SK-N-SH treated with all-trans-retinoic acid at 6 μM for 48 hours (cell line): ENCODE measurements around the gene CAND2.
"Not testable (repeated sequence)": the region's sequence is repeated elsewhere in the genome, so short reads cannot be mapped to it uniquely, and the experiment has no call there.

Source experiments
- ATAC-seq: fragments of 200-7000 bp; cut with Tn5 transposase; 3 replicates; pipeline ENCODE4 v1.9.1; 2020; ENCODE audit warnings: mild to moderate bottlenecking, moderate library complexity
- ARNTL ChIP-seq: fragments of 450-650 bp; formaldehyde crosslinking; IDR thresholded peaks from 2 replicates; pipeline ENCODE4 v1.5.0; 2020; ENCODE audit warnings: low read depth, mild to moderate bottlenecking, moderate library complexity, borderline replicate concordance
- BACH2 ChIP-seq: fragments of 250-450 bp; sonication (Bioruptor Pico); IDR thresholded peaks from 2 replicates; pipeline ENCODE4 v1.9.0; 2021; ENCODE audit warnings: mild to moderate bottlenecking, borderline replicate concordance
- CREB5 ChIP-seq: fragments of 250-450 bp; sonication (Bioruptor Pico); IDR thresholded peaks from 2 replicates; pipeline ENCODE4 v1.5.1; 2020; ENCODE audit warnings: low read depth, mild to moderate bottlenecking, moderate library complexity
- CSDC2 ChIP-seq: fragments of 250-450 bp; sonication (Bioruptor Pico); IDR thresholded peaks from 2 replicates; pipeline ENCODE4 v1.5.0; 2020; ENCODE audit warnings: mild to moderate bottlenecking, moderate library complexity
- ESRRG ChIP-seq: fragments of 250-450 bp; sonication (Bioruptor Pico); IDR thresholded peaks from 2 replicates; pipeline ENCODE4 v1.6.1; 2021; ENCODE audit warnings: mild to moderate bottlenecking
- GLIS3 ChIP-seq: fragments of 250-450 bp; sonication (Bioruptor Pico); IDR thresholded peaks from 2 replicates; pipeline ENCODE4 v1.5.0; 2020; ENCODE audit warnings: mild to moderate bottlenecking, moderate library complexity
- ISL1 ChIP-seq: fragments of 250-450 bp; sonication (Bioruptor Pico); IDR thresholded peaks from 2 replicates; pipeline ENCODE4 v2.1.2; 2022; ENCODE audit warnings: mild to moderate bottlenecking, moderate library complexity
- POU6F1 ChIP-seq: fragments of 250-450 bp; sonication (Bioruptor Pico); IDR thresholded peaks from 2 replicates; pipeline ENCODE4 v1.8.0; 2021; ENCODE audit warnings: low read depth, mild to moderate bottlenecking, moderate library complexity, borderline replicate concordance
- RARB ChIP-seq: fragments of 250-450 bp; sonication (Bioruptor Pico); IDR thresholded peaks from 2 replicates; pipeline ENCODE4 v1.8.0; 2021; ENCODE audit warnings: mild to moderate bottlenecking, moderate library complexity
- SNAI2 ChIP-seq: fragments of 250-450 bp; sonication (Bioruptor Pico); IDR thresholded peaks from 2 replicates; pipeline ENCODE4 v1.5.0; 2020; ENCODE audit warnings: mild to moderate bottlenecking, moderate library complexity
- TCF4 ChIP-seq: fragments of 250-450 bp; sonication (Bioruptor Pico); IDR thresholded peaks from 2 replicates; pipeline ENCODE4 v1.8.0; 2021; ENCODE audit warnings: mild to moderate bottlenecking, moderate library complexity, borderline replicate concordance
- TOX ChIP-seq: fragments of 250-450 bp; sonication (Bioruptor Pico); IDR thresholded peaks from 2 replicates; pipeline ENCODE4 v1.8.0; 2021; ENCODE audit warnings: mild to moderate bottlenecking, moderate library complexity, borderline replicate concordance
- TSHZ2 ChIP-seq: fragments of 250-450 bp; sonication (Bioruptor Pico); IDR thresholded peaks from 2 replicates; pipeline ENCODE4 v1.5.0; 2020; ENCODE audit warnings: mild to moderate bottlenecking, moderate library complexity
- ZC3H10 ChIP-seq: fragments of 250-450 bp; sonication (Bioruptor Pico); IDR thresholded peaks from 2 replicates; pipeline ENCODE4 v1.5.1; 2021; ENCODE audit warnings: mild to moderate bottlenecking, moderate library complexity
- ZNF565 ChIP-seq: fragments of 450-650 bp; formaldehyde crosslinking; conservative IDR thresholded peaks from 2 replicates; pipeline ENCODE4 v1.5.0; 2020; ENCODE audit warnings: low read depth, mild to moderate bottlenecking, moderate library complexity
- ZNF70 ChIP-seq: fragments of 450-650 bp; formaldehyde crosslinking; IDR thresholded peaks from 2 replicates; pipeline ENCODE4 v1.5.0; 2020; ENCODE audit warnings: mild to moderate bottlenecking, moderate library complexity
- ZNF8 ChIP-seq: fragments of 450-650 bp; formaldehyde crosslinking; IDR thresholded peaks from 2 replicates; pipeline ENCODE4 v1.5.0; 2020; ENCODE audit warnings: mild to moderate bottlenecking, moderate library complexity
- TF ChIP-seq, protein P1 (sequence below): fragments of 250-450 bp; sonication (Bioruptor Pico); IDR thresholded peaks from 2 replicates; pipeline ENCODE4 v1.5.1; 2021; ENCODE audit warnings: mild to moderate bottlenecking, moderate library complexity
- TF ChIP-seq, protein P2 (sequence below): fragments of 250-450 bp; sonication (Bioruptor Pico); IDR thresholded peaks from 2 replicates; pipeline ENCODE4 v1.8.0; 2020; ENCODE audit warnings: mild to moderate bottlenecking, moderate library complexity, borderline replicate concordance

CAND2 gene

DNA sequence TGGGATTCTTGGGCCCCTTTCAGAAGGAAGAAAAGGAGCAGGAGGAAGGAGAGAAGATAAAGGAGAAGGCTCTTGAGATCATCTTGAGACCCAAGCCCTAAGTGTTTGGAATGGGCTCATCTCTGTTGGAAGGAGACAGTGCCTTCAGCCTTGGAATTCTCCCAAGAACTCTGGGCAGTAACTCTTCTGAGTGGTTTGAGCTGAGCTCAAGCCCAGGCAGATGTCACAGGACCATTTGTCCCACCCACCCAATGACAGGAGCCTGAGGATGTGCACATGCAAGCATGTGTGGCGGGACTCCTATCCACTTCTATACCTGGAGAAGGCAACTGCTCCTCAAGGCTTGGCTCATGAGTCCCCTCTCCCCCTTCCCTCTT, 22.8 kb upstream of the CAND2 start (continued):
- TF ChIP-seq, protein P1, sequence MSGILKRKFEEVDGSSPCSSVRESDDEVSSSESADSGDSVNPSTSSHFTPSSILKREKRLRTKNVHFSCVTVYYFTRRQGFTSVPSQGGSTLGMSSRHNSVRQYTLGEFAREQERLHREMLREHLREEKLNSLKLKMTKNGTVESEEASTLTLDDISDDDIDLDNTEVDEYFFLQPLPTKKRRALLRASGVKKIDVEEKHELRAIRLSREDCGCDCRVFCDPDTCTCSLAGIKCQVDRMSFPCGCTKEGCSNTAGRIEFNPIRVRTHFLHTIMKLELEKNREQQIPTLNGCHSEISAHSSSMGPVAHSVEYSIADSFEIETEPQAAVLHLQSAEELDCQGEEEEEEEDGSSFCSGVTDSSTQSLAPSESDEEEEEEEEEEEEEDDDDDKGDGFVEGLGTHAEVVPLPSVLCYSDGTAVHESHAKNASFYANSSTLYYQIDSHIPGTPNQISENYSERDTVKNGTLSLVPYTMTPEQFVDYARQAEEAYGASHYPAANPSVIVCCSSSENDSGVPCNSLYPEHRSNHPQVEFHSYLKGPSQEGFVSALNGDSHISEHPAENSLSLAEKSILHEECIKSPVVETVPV, result no peak
- TF ChIP-seq TOX (no peak), ESRRG (no peak), ARNTL (CRISPR knock-in tag) (no peak)
- TF ChIP-seq, all 23 proteins: peak for 0

DNA sequence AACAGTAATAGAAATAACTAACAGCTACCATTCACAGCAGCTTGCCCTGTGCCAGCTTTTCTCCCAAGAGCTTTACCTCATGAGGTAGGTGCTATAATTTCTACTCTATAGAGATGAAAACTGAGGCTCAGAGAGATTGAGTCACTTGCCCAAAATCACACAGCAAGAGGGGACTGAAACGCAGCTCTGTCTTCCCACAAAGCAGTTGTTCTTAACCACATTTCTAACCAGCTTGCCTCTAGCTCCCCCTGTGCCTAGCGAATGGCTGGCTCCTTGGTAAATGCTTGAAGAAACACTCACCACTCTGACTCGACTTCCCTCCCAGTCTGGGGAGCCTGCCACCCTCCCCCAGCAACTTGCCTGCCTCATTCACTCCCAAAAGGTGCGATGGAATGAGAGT, 21.9 kb upstream of the CAND2 start:
- TF ChIP-seq TSHZ2 (CRISPR knock-in tag) (no peak), ZNF70 (CRISPR knock-in tag) (no peak), ZNF8 (CRISPR knock-in tag) (no peak), RARB (CRISPR knock-in tag) (no peak), GLIS3 (CRISPR knock-in tag) (no peak)
- TF ChIP-seq, protein P1, result no peak
- TF ChIP-seq, all 23 proteins: peak for 0
- no peak for ATAC-seq

GRCh38 chr3:12775226-12775625, 21.3 kb upstream of the CAND2 start:
- TF ChIP-seq TCF4 (CRISPR knock-in tag), result no peak
- TF ChIP-seq BACH2 (CRISPR knock-in tag), result no peak
- no peak for TF ChIP-seq ISL1 (CRISPR knock-in tag)
- ATAC-seq, result no peak

DNA sequence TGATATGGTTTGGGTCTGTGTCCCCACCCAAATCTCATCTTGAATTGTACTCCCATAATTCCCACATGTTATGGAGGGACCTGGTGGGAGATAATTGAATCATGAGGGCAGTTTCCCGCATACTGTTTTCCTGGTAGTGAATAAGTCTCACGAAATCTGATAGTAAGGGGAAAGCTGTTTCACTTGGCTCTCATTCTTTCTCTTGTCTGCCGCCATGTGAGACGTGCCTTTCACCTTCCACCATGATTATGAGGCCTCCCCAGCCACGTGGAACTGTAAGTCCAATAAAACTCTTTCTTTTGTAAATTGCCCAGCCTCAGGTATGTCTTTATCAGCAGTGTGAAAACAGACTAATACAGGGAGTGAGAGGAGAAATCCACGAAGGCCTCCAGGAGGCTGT, 20.5 kb upstream of the CAND2 start:
- ATAC-seq, result not testable (repeated sequence)

- no peak for ATAC-seq
- TF ChIP-seq CREB5 (CRISPR knock-in tag) (no peak), SNAI2 (CRISPR knock-in tag) (no peak), CSDC2 (CRISPR knock-in tag) (no peak), ESRRG (no peak), ZNF565 (CRISPR knock-in tag) (no peak), ZNF70 (CRISPR knock-in tag) (no peak), ZNF8 (CRISPR knock-in tag) (no peak), ISL1 (CRISPR knock-in tag) (no peak), ZC3H10 (no peak), POU6F1 (CRISPR knock-in tag) (no peak)
- TF ChIP-seq, protein P2, sequence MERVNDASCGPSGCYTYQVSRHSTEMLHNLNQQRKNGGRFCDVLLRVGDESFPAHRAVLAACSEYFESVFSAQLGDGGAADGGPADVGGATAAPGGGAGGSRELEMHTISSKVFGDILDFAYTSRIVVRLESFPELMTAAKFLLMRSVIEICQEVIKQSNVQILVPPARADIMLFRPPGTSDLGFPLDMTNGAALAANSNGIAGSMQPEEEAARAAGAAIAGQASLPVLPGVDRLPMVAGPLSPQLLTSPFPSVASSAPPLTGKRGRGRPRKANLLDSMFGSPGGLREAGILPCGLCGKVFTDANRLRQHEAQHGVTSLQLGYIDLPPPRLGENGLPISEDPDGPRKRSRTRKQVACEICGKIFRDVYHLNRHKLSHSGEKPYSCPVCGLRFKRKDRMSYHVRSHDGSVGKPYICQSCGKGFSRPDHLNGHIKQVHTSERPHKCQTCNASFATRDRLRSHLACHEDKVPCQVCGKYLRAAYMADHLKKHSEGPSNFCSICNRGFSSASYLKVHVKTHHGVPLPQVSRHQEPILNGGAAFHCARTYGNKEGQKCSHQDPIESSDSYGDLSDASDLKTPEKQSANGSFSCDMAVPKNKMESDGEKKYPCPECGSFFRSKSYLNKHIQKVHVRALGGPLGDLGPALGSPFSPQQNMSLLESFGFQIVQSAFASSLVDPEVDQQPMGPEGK, result no peak
Observed at GRCh38 chr3:12777171-12777570, 19.3 kb upstream of the CAND2 start.
